Mesothelial cell of epicardium (in vitro differentiated cells): Measurements from ENCODE around the gene CFD. TPM values are rescaled to one million over a fixed set of nuclear protein-coding genes. Genes with fewer than 3 reads are reported as not detected.

Experiments used
- DNase-seq, 2 experiments: peaks; one replicate each; pipeline ENCODE4 v3.0.0; 2021; ENCODE audit warnings: low spot score in 2 of 2; ENCODE audit not compliant: unreplicated experiment in 2 of 2
- H3K27ac Mint-ChIP-seq: 2 replicates; pipeline ENCODE4 v1.8.0; 2021; ENCODE audit warnings: mixed read lengths
- H3K27me3 Mint-ChIP-seq: 2 replicates; pipeline ENCODE4 v1.8.0; 2021; ENCODE audit warnings: low read depth, mixed read lengths
- H3K36me3 Mint-ChIP-seq: 2 replicates; pipeline ENCODE4 v1.8.0; 2021; ENCODE audit warnings: mixed read lengths
- H3K4me1 Mint-ChIP-seq: 2 replicates; pipeline ENCODE4 v1.8.0; 2021; ENCODE audit warnings: mixed read lengths
- H3K4me3 Mint-ChIP-seq: 2 replicates; pipeline ENCODE4 v1.8.0; 2021; ENCODE audit warnings: mild to moderate bottlenecking, moderate library complexity, mixed read lengths
- H3K9me3 Mint-ChIP-seq: 2 replicates; pipeline ENCODE4 v1.8.0; 2021; ENCODE audit warnings: mixed read lengths
- total RNA-seq: library from RNA; stranded (reverse); gene quantifications from 3 replicates; pipeline ENCODE4 v1.2.1, GENCODE V29; 2021
- TF ChIP-seq, protein P1 (sequence below): fragments of 200-600 bp; sonication (generic); IDR thresholded peaks from one replicate; pipeline ENCODE4 v1.5.0; 2021; ENCODE audit warnings: antibody characterized with exemption; ENCODE audit not compliant: unreplicated experiment

The CFD gene
- total RNA-seq, 1 donor from 2014 or later = 3.2 TPM

DNA sequence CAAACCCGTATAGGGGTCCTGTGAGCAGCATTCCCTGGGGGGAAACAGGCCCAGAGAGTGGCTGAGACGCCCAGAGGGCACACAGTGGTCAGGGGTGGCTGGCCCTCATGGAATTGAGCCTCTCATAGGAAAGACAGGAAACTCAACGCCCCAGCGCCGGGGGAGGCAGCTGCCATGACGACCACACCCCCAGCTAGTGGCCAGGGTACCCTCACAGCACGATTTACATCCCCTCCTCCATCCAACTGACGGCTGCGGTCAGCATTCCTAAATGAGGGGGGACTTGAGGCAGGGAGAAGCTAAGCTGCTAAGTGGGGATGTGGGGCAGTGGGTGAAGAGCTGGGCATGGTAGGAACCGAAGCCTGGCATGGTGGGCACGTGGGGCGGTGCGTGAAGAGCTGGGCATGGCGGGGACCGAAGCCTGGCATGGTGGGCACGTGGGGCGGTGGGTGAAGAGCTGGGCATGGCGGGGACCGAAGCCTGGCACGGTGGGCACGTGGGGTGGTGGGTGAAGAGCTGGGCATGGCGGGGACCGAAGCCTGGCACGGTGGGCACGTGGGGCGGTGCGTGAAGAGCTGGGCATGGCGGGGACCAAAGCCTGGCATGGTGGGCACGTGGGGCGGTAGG is 23.5 kb downstream of the CFD start:
- H3K4me3 Mint-ChIP-seq = no peak overlapping the region
- peaks cover 27% of the 10 kb centered on the region for H3K36me3 Mint-ChIP-seq
- H3K27ac Mint-ChIP-seq = no peak overlapping the region
- TF ChIP-seq, protein P1, sequence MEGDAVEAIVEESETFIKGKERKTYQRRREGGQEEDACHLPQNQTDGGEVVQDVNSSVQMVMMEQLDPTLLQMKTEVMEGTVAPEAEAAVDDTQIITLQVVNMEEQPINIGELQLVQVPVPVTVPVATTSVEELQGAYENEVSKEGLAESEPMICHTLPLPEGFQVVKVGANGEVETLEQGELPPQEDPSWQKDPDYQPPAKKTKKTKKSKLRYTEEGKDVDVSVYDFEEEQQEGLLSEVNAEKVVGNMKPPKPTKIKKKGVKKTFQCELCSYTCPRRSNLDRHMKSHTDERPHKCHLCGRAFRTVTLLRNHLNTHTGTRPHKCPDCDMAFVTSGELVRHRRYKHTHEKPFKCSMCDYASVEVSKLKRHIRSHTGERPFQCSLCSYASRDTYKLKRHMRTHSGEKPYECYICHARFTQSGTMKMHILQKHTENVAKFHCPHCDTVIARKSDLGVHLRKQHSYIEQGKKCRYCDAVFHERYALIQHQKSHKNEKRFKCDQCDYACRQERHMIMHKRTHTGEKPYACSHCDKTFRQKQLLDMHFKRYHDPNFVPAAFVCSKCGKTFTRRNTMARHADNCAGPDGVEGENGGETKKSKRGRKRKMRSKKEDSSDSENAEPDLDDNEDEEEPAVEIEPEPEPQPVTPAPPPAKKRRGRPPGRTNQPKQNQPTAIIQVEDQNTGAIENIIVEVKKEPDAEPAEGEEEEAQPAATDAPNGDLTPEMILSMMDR = no peak
- no peaks in the 10 kb centered on the region for H3K9me3 Mint-ChIP-seq
- DNase-seq = no peak
- H3K27me3 Mint-ChIP-seq = no peaks in the 10 kb centered on the region
- H3K4me1 Mint-ChIP-seq = no peaks in the 10 kb centered on the region

GRCh38 chr19:883661-884211 is 24.3 kb downstream of the CFD start:
- Mint-ChIP-seq H3K4me1 (no peaks in the 10 kb centered on the region), H3K4me3 (no peak overlapping the region), H3K36me3 (peaks cover 27% of the 10 kb centered on the region), H3K27ac (no peak overlapping the region), H3K9me3 (no peaks in the 10 kb centered on the region), H3K27me3 (no peaks in the 10 kb centered on the region)
- DNase-seq = no peak
- TF ChIP-seq, protein P1 = no peak

- peaks cover 26% of the 10 kb centered on the region for H3K36me3 Mint-ChIP-seq
- no peaks in the 10 kb centered on the region for H3K9me3 Mint-ChIP-seq
- TF ChIP-seq, protein P1 = no peak
- H3K27me3 Mint-ChIP-seq = no peaks in the 10 kb centered on the region
- no peak overlapping the region for H3K4me3 Mint-ChIP-seq
- no peak overlapping the region for H3K27ac Mint-ChIP-seq
- H3K4me1 Mint-ChIP-seq = no peaks in the 10 kb centered on the region
- no peak for DNase-seq
Measured at GRCh38 chr19:884420-885211, 25.2 kb downstream of the CFD start.

DNA sequence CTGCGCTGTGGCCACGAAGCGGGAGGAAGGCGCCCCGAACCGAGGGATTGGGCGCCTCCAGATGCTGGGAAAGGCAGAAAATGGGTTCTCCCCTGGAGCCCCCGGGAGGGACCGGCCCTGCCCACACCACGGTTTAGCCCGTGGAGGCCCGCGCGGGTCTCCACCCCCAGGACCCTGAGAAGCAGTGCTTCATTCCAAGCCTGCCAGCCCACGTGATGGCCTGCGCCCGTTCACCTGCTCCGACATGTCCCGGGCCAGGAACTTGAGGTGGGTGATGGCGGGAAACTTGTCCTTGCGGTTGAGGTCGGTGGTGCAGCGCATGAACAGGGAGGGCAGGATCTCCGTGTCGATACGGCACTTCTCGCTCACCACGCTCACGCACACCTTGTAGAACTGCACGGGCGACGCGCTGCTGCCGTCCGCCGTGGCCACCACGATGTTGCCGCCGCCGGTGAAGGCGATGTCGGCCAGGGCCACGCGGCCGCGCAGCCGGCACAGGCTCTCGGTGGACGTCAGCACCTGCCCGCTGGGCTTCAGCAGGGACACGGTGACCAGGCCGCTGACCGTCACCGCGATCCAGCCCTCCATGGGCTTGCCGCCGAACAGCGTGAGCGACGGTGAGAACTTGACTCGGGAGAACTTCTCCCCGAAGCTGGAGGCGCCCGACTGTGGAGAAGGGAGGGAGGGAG is 26.2 kb downstream of the CFD start:
- peaks cover 26% of the 10 kb centered on the region for H3K36me3 Mint-ChIP-seq
- H3K27ac Mint-ChIP-seq = no peak overlapping the region
- no peak overlapping the region for H3K4me3 Mint-ChIP-seq
- H3K4me1 Mint-ChIP-seq = no peaks in the 10 kb centered on the region
- no peaks in the 10 kb centered on the region for H3K27me3 Mint-ChIP-seq
- DNase-seq = no peak
- TF ChIP-seq, protein P1 = no peak
- no peaks in the 10 kb centered on the region for H3K9me3 Mint-ChIP-seq

GRCh38 chr19:887072-887471 is 27.6 kb downstream of the CFD start:
- DNase-seq = no peak
- H3K4me3 Mint-ChIP-seq = no peak overlapping the region
- H3K4me1 Mint-ChIP-seq = no peaks in the 10 kb centered on the region
- TF ChIP-seq, protein P1 = no peak
- no peaks in the 10 kb centered on the region for H3K9me3 Mint-ChIP-seq
- H3K27me3 Mint-ChIP-seq = no peaks in the 10 kb centered on the region
- no peak overlapping the region for H3K27ac Mint-ChIP-seq
- peaks cover 13% of the 10 kb centered on the region for H3K36me3 Mint-ChIP-seq
